SH-SY5Y (cell line): Measurements from ENCODE around the gene WWOX.

Experiments used
- GATA2 ChIP-seq: IDR thresholded peaks from 2 replicates; pipeline ENCODE4 v1.6.1; 2011; ENCODE audit warnings: mild to moderate bottlenecking, low read depth, low read length
- GATA3 ChIP-seq: IDR thresholded peaks from 2 replicates; pipeline ENCODE4 v1.6.1; 2011; ENCODE audit warnings: low read depth, mild to moderate bottlenecking, low read length, moderate library complexity

- TF ChIP-seq GATA2 (no peak), GATA3 (no peak)
Measured at GRCh38 chr16:78127130-78127529, 27.7 kb downstream of the WWOX start.
